Measurements from ENCODE around the gene KCNJ2.
A peak's percentile ranks its signal among the peaks of the same experiment; 100 is the strongest.

GRCh38 chr17:70144260-70144846 lies 25.0 kb upstream of the KCNJ2 start:
- TF ChIP-seq CTCF (IDR thresholded peaks at IDR 0.05) (peak; percentile 68; the same call in 1 of the 2 replicates), POLR2AphosphoS5 (IDR thresholded peaks at IDR 0.05; ENCODE audit: low read depth, low read length) (no peak)
- TF ChIP-seq, protein P1, sequence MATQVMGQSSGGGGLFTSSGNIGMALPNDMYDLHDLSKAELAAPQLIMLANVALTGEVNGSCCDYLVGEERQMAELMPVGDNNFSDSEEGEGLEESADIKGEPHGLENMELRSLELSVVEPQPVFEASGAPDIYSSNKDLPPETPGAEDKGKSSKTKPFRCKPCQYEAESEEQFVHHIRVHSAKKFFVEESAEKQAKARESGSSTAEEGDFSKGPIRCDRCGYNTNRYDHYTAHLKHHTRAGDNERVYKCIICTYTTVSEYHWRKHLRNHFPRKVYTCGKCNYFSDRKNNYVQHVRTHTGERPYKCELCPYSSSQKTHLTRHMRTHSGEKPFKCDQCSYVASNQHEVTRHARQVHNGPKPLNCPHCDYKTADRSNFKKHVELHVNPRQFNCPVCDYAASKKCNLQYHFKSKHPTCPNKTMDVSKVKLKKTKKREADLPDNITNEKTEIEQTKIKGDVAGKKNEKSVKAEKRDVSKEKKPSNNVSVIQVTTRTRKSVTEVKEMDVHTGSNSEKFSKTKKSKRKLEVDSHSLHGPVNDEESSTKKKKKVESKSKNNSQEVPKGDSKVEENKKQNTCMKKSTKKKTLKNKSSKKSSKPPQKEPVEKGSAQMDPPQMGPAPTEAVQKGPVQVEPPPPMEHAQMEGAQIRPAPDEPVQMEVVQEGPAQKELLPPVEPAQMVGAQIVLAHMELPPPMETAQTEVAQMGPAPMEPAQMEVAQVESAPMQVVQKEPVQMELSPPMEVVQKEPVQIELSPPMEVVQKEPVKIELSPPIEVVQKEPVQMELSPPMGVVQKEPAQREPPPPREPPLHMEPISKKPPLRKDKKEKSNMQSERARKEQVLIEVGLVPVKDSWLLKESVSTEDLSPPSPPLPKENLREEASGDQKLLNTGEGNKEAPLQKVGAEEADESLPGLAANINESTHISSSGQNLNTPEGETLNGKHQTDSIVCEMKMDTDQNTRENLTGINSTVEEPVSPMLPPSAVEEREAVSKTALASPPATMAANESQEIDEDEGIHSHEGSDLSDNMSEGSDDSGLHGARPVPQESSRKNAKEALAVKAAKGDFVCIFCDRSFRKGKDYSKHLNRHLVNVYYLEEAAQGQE (IDR thresholded peaks at IDR 0.05; ENCODE audit: insufficient read depth in 1 of 2, low read depth in 2 of 2, low read length in 1 of 2) = no peak
